Duodenal mucosa (tissue), 2 donors: ENCODE data around the gene HLA-DQA1.
"Not testable (repeated sequence)": the region's sequence is repeated elsewhere in the genome, so short reads cannot be mapped to it uniquely, and the experiment has no call there.

ENCODE experiments used
- H3K27ac ChIP-seq: one replicate; pipeline ENCODE4 v1.7.0; 2013; ENCODE audit warnings: low read depth, low read length
- H3K27me3 ChIP-seq, 2 donors: one replicate each; pipeline ENCODE4 v1.7.0; 2013; ENCODE audit warnings: low read length in 2 of 2, control low read depth in 1 of 2; ENCODE audit not compliant: insufficient read depth in 2 of 2, control insufficient read depth in 1 of 2
- H3K36me3 ChIP-seq, 2 donors: one replicate each; pipeline ENCODE4 v1.7.0; 2013; ENCODE audit warnings: low read length in 2 of 2, control low read depth in 1 of 2; ENCODE audit not compliant: insufficient read depth in 2 of 2, control insufficient read depth in 1 of 2
- H3K4me1 ChIP-seq, 2 donors: one replicate each; pipeline ENCODE4 v1.7.0; 2013; ENCODE audit warnings: low read length in 2 of 2, control low read depth in 1 of 2; ENCODE audit not compliant: insufficient read depth in 2 of 2, control insufficient read depth in 1 of 2
- H3K4me3 ChIP-seq, 2 donors: one replicate each; pipeline ENCODE4 v1.7.0; 2013; ENCODE audit warnings: low read length in 2 of 2, low read depth in 1 of 2
- H3K9ac ChIP-seq, 2 donors: one replicate each; pipeline ENCODE4 v1.7.0; 2013; ENCODE audit warnings: low read length in 2 of 2, low read depth in 1 of 2
- H3K9me3 ChIP-seq, 2 donors: one replicate each; pipeline ENCODE4 v1.7.0; 2013; ENCODE audit warnings: low read length in 2 of 2, control low read depth in 1 of 2; ENCODE audit not compliant: control insufficient read depth in 1 of 2

HLA-DQA1 gene

DNA sequence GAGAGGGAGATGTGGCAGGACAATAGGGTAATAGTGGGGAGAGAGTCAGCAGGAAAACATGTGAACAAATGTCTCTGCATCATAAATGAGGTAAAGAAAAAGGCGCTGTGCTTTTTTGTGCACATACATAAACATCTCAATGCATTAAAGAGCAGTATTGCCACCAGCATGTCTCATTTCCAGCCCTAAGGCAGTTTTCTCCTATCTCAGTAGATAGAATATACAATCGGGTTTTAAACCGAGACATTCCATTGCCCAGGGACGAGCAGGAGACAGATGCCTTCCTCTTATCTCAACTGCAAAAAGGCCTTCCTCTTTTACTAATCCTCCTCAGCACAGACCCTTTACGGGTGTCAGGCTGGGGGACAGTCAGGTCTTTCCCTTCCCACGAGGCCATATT, 20.1 kb downstream of the HLA-DQA1 start:
- not testable (repeated sequence) for H3K9me3 ChIP-seq, H3K27me3 ChIP-seq, H3K4me3 ChIP-seq, H3K27ac ChIP-seq, H3K4me1 ChIP-seq, H3K36me3 ChIP-seq, H3K9ac ChIP-seq

DNA sequence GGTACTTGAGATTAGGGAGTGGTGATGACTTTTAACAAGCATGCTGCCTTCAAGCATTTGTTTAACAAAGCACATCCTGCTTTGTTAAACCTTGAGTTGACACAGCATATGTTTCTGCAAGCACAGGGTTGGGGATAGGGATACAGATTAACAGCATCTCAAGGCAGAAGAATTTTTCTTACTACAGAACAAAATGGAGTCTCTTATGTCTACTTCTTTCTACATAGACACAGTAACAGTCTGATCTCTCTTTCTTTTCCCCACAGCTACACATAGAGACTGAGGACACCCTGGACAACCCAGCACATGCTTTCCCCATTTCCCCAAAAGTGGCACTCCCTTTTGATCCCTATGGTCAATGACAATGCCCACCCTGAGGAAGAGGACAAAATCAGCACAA, 20.6 kb downstream of the HLA-DQA1 start:
- H3K27me3 ChIP-seq, H3K4me3 ChIP-seq, H3K27ac ChIP-seq, H3K36me3 ChIP-seq, H3K4me1 ChIP-seq, H3K9ac ChIP-seq, H3K9me3 ChIP-seq: not testable (repeated sequence)

DNA sequence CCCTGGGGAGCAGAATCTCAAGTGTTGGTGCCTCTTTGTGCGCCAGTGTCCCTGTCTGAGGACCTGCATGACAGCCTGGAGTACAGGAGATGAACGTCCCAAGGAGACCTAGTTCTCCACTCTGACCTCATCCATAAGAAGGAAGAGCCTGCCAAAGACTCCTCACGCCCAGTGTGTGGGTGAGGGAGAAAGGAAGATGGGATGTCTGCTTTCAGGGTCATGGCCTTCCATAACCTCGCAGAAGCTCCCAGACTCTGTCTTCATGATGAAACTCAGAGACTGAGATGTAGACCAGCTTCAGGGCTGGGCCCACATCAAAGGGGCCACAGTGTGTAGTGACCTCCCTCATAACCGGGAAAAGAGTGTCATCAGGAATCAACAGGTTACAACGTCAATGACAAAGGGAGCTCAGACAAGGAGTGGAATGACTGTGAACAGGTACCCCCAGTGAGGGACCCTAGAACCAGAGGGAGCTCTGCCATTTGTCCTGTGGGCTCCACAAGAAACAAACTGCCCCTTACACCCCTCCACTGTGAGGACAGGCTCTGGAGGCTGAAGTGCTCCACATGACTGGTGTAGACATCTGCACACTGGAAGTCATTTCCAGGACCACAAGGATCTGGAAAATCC, 21.2 kb downstream of the HLA-DQA1 start:
- Histone ChIP-seq H3K27me3 (no peaks in the 10 kb centered on the region), H3K4me3 (no peak overlapping the region), H3K36me3 (peaks cover 0 to 9% of the 10 kb centered on the region in 2 donors), H3K27ac (no peak overlapping the region), H3K9me3 (peaks cover 0 to 4% of the 10 kb centered on the region in 2 donors), H3K4me1 (no peaks in the 10 kb centered on the region), H3K9ac (no peak overlapping the region)

DNA sequence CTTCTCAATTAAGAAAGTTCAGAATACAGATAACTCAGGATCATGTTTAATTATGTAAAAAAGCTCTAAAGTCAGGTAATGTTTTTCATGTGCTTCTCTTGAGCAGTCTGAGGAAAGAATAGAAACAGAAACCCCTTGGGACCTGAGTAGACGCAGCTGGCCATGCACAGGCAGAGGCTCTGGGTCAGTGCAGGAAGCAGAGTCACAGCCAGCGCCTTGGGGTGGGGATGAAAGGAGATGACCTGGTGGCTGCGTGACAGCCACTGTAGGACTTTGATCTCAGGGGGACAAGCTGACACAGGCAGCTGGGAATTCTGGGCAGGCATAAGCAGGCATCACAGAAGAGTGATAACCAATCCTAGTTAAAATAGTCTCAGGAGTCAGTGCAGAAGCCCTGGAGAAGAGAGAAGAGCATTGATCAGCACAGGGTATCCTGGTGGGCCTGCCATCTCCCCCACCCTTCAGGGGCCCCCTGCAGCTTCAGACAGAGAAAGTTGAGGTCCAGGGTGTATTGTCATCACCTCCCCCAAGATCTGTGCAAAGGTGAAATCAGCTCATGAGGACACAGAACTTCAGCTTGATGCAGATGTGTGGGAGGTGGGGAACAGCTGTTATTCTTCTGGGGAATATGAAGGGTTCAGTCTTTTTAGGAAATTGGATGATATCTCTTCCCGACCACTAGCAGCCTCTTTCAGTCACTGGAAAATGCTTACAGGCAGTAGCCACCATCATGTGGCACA, 22.8 kb downstream of the HLA-DQA1 start:
- Histone ChIP-seq H3K9me3 (peaks cover 0 to 4% of the 10 kb centered on the region in 2 donors), H3K27me3 (no peaks in the 10 kb centered on the region), H3K36me3 (peaks cover 0 to 9% of the 10 kb centered on the region in 2 donors), H3K4me3 (no peak overlapping the region), H3K27ac (no peak overlapping the region), H3K9ac (no peak overlapping the region), H3K4me1 (no peaks in the 10 kb centered on the region)

DNA sequence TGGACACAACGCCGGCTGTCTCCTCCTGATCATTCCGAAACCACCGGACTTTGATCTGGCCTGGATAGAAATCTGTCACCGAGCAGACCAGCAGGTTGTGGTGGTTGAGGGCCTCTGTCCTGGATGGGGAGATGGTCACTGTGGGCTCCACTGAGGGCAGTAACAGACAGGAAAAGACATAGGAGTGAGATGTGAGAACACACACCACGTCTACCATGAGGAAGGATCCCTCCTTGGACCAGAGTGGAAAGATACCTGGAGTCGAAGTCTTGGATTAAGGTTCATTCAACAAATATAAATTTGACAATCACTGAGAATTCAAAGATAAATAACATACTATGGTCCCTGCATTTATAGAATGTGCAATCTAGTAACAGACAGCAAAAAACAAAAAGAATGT, 24.9 kb downstream of the HLA-DQA1 start:
- H3K27ac ChIP-seq, result no peak overlapping the region
- H3K9me3 ChIP-seq, result no peaks in the 10 kb centered on the region
- no peaks in the 10 kb centered on the region for H3K27me3 ChIP-seq
- no peak overlapping the region for H3K9ac ChIP-seq
- no peak overlapping the region for H3K4me3 ChIP-seq
- peaks cover 0 to 4% of the 10 kb centered on the region in 2 donors for H3K4me1 ChIP-seq
- H3K36me3 ChIP-seq, result peaks cover 0 to 9% of the 10 kb centered on the region in 2 donors

DNA sequence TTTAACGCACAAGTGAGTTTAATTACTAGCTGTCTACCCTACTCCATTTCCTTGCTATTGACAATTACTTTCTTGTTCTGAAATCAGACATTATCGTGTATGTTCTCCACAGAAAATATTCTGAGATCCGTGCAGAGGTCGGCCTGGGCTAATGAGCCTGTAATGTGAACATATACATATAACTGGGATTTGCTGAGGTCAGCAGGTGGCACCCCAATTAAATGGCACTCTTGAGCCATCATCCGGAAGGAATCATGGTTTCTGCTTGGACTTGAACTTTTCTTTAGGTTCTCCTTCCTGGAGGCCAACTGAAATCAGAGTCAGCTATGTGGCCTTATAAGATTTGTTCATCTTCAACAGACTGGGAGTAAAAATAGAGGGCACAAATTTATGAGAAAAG, 25.6 kb downstream of the HLA-DQA1 start:
- H3K4me3 ChIP-seq, result no peak overlapping the region
- peaks cover 0 to 9% of the 10 kb centered on the region in 2 donors for H3K36me3 ChIP-seq
- peaks cover under 1 to 11% of the 10 kb centered on the region in 2 donors for H3K4me1 ChIP-seq
- H3K27me3 ChIP-seq, result no peaks in the 10 kb centered on the region
- H3K9ac ChIP-seq, result no peak overlapping the region
- no peak overlapping the region for H3K27ac ChIP-seq
- H3K9me3 ChIP-seq, result no peaks in the 10 kb centered on the region

DNA sequence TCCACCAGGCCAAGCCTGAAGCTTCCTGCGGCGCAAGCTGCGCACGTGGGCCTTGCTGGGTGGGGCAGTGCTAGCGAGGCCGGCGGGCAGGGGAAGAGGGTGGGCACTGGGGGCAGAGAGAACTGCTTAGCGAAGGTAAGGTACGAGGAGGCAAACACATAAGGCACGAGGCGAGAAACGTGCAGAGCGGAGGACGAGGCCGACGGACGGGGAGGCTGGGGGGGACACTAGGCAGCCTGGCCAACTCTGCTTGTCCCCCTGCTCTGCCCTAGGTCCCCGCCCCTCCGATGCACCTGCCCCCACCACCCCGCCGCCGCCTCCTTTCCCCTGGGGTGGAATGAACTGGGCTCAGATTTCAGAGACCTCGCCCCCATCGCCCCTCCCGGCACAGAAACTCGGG, 27.1 kb downstream of the HLA-DQA1 start:
- Histone ChIP-seq H3K4me1 (peaks cover 8 to 22% of the 10 kb centered on the region in 2 donors), H3K4me3 (peak overlapping the region in 1 of 2 donors; percentile 82), H3K27me3 (no peaks in the 10 kb centered on the region), H3K9ac (peak overlapping the region in 1 of 2 donors; percentile 77), H3K36me3 (peaks cover 0 to 9% of the 10 kb centered on the region in 2 donors), H3K27ac (no peak overlapping the region), H3K9me3 (no peaks in the 10 kb centered on the region)

DNA sequence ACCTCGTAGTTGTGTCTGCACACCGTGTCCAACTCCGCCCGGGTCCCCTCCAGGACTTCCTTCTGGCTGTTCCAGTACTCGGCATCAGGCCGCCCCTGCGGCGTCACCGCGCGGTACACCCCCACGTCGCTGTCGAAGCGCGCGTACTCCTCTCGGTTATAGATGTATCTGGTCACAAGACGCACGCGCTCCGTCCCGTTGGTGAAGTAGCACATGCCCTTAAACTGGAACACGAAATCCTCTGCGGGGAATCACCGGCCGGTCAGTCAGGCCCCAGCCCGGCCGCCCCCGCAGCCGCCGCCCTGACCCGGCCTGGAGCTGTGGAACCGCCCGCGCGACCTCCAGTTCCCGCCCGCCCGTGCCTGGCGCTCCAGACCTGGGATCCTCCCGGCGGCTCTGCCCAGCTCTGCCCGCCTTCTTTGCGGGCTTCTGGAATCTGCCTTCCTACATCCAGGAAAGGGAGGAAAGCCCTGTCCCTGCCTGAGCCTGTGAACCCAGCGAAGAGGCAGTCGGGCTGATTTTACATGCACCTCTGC, 27.7 kb downstream of the HLA-DQA1 start:
- H3K27ac ChIP-seq, result no peak overlapping the region
- peak overlapping the region in 1 of 2 donors; percentile 82 for H3K4me3 ChIP-seq
- H3K36me3 ChIP-seq, result peaks cover 0 to 9% of the 10 kb centered on the region in 2 donors
- H3K9me3 ChIP-seq, result no peaks in the 10 kb centered on the region
- H3K4me1 ChIP-seq, result peaks cover 8 to 22% of the 10 kb centered on the region in 2 donors
- peak overlapping the region in 1 of 2 donors; percentile 77 for H3K9ac ChIP-seq
- H3K27me3 ChIP-seq, result no peaks in the 10 kb centered on the region

DNA sequence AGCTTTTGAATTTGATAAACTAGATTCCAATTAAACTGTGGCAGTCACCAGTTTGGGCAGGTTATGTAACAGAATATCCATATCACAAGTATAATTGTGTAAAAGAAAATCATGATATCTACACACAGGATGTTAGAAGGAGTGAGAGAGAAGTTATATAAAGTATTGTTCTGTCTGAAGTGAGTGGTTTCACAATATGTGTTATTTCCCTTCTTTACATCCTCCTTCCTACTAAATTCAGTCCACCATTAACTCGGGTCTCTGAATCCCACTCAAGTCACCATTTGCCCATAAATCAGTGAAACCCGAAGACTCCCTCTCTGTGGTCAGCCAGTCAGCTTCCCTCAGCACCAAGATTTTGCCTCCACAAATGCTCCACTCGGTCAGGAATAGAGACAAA, 28.5 kb downstream of the HLA-DQA1 start:
- peak overlapping the region in 1 of 2 donors; percentile 77 for H3K9ac ChIP-seq
- H3K36me3 ChIP-seq, result peaks cover 0 to 6% of the 10 kb centered on the region in 2 donors
- peaks cover 8 to 22% of the 10 kb centered on the region in 2 donors for H3K4me1 ChIP-seq
- H3K27ac ChIP-seq, result peak overlapping the region; percentile 59
- H3K9me3 ChIP-seq, result no peaks in the 10 kb centered on the region
- H3K4me3 ChIP-seq, result peak overlapping the region in 1 of 2 donors; percentile 82
- no peaks in the 10 kb centered on the region for H3K27me3 ChIP-seq
